ENCODE data around the gene CRPPA. TPM values are rescaled to one million over a fixed set of nuclear protein-coding genes. Genes with fewer than 3 reads are reported as not detected.
A peak's percentile ranks its signal among the peaks of the same experiment; 100 is the strongest.
"Not testable (repeated sequence)": the region's sequence is repeated elsewhere in the genome, so short reads cannot be mapped to it uniquely, and the experiment has no call there.

Gene CRPPA
- polyA plus RNA-seq, 3 donors from 2014 or later = 0.28 to 0.82 (median 0.65) TPM

- H3K27me3 Mint-ChIP-seq (ENCODE audit: low read depth in 3 of 3) = peaks cover 12 to 19% (median 15%) of the 10 kb centered on the region in 3 donors
- peaks cover 17 to 30% (median 28%) of the 10 kb centered on the region in 3 donors for H3K36me3 Mint-ChIP-seq
- H3K4me1 Mint-ChIP-seq = peaks cover 10 to 13% of the 10 kb centered on the region in 2 donors
- H3K4me3 Mint-ChIP-seq = no peak overlapping the region
- H3K27ac Mint-ChIP-seq = peak overlapping the region in 2 of 6 donors; percentile 34 to 79
- H3K9me3 Mint-ChIP-seq = peaks cover 0 to 35% (median 27%) of the 10 kb centered on the region in 6 donors
- no peak for DNase-seq
These were observed 22.0 kb downstream of the CRPPA start for GRCh38 chr7:16399265-16399831.

GRCh38 chr7:16398146-16399017 is 23.0 kb downstream of the CRPPA start:
- Mint-ChIP-seq H3K9me3 (peaks cover 0 to 34% (median 27%) of the 10 kb centered on the region in 6 donors), H3K27ac (peak overlapping the region in 3 of 6 donors; percentile 39 to 58 (median 45)), H3K27me3 (ENCODE audit: low read depth in 3 of 3) (peaks cover 12 to 21% (median 15%) of the 10 kb centered on the region in 3 donors), H3K4me1 (peaks cover 10 to 13% of the 10 kb centered on the region in 2 donors), H3K4me3 (no peak overlapping the region), H3K36me3 (peaks cover 21 to 33% (median 31%) of the 10 kb centered on the region in 3 donors)
- peak in 1 of 3 donors; percentile 9 for DNase-seq

- H3K9me3 Mint-ChIP-seq = peaks cover 0 to 30% (median 21%) of the 10 kb centered on the region in 6 donors
- H3K27ac Mint-ChIP-seq = peak overlapping the region in 5 of 6 donors; percentile 21 to 58 (median 45)
- DNase-seq = peak in 1 of 3 donors; percentile 11
- peaks cover 10 to 13% of the 10 kb centered on the region in 2 donors for H3K4me1 Mint-ChIP-seq
- H3K36me3 Mint-ChIP-seq = peaks cover 13 to 26% (median 24%) of the 10 kb centered on the region in 3 donors
- H3K4me3 Mint-ChIP-seq = no peak overlapping the region
- peaks cover 12 to 21% (median 15%) of the 10 kb centered on the region in 3 donors for H3K27me3 Mint-ChIP-seq (ENCODE audit: low read depth in 3 of 3)
These were observed 23.7 kb downstream of the CRPPA start for GRCh38 chr7:16397501-16398145.

GRCh38 chr7:16396766-16397500 is 24.4 kb downstream of the CRPPA start:
- Mint-ChIP-seq H3K4me1 (peaks cover 10 to 13% of the 10 kb centered on the region in 2 donors), H3K27ac (peak overlapping the region; percentile 21 to 76 (median 66)), H3K9me3 (peaks cover 0 to 23% (median 15%) of the 10 kb centered on the region in 6 donors), H3K4me3 (peak overlapping the region in 2 of 5 donors; percentile 5 to 58), H3K27me3 (ENCODE audit: low read depth in 3 of 3) (peaks cover 12 to 21% (median 13%) of the 10 kb centered on the region in 3 donors), H3K36me3 (peaks cover 8 to 20% (median 17%) of the 10 kb centered on the region in 3 donors)
- no peak for DNase-seq

GRCh38 chr7:16395121-16395520 is 26.2 kb downstream of the CRPPA start:
- Mint-ChIP-seq H3K27ac (no peak overlapping the region), H3K36me3 (peaks cover 8 to 11% (median 9%) of the 10 kb centered on the region in 3 donors), H3K9me3 (peaks cover 0 to 15% (median 8%) of the 10 kb centered on the region in 6 donors), H3K4me1 (peaks cover 10 to 13% of the 10 kb centered on the region in 2 donors), H3K4me3 (no peak overlapping the region), H3K27me3 (ENCODE audit: low read depth in 3 of 3) (peaks cover 9 to 16% (median 12%) of the 10 kb centered on the region in 3 donors)
- no peak for DNase-seq

GRCh38 chr7:16393862-16394422 is 27.4 kb downstream of the CRPPA start:
- Mint-ChIP-seq H3K4me1 (peaks cover 10 to 13% of the 10 kb centered on the region in 2 donors), H3K9me3 (peaks cover 0 to 15% (median 8%) of the 10 kb centered on the region in 6 donors), H3K27me3 (ENCODE audit: low read depth in 3 of 3) (peaks cover 9 to 12% (median 12%) of the 10 kb centered on the region in 3 donors), H3K27ac (no peak overlapping the region), H3K4me3 (no peak overlapping the region), H3K36me3 (peaks cover 8 to 11% (median 9%) of the 10 kb centered on the region in 3 donors)
- DNase-seq = no peak

GRCh38 chr7:16392990-16393523 is 28.3 kb downstream of the CRPPA start:
- peaks cover 9 to 12% (median 11%) of the 10 kb centered on the region in 3 donors for H3K27me3 Mint-ChIP-seq (ENCODE audit: low read depth in 3 of 3)
- peaks cover 0 to 15% (median 8%) of the 10 kb centered on the region in 6 donors for H3K9me3 Mint-ChIP-seq
- peaks cover 8 to 11% (median 9%) of the 10 kb centered on the region in 3 donors for H3K36me3 Mint-ChIP-seq
- no peak overlapping the region for H3K4me3 Mint-ChIP-seq
- H3K27ac Mint-ChIP-seq = no peak overlapping the region
- DNase-seq = no peak
- H3K4me1 Mint-ChIP-seq = peaks cover 10 to 13% of the 10 kb centered on the region in 2 donors

GRCh38 chr7:16383786-16384185 is 37.6 kb downstream of the CRPPA start:
- H3K27ac Mint-ChIP-seq; DNase-seq; H3K4me3 Mint-ChIP-seq; H3K36me3 Mint-ChIP-seq; H3K27me3 Mint-ChIP-seq (ENCODE audit: low read depth in 3 of 3); H3K4me1 Mint-ChIP-seq: not testable (repeated sequence)
- peaks cover 0 to 10% (median 2%) of the 10 kb centered on the region in 6 donors for H3K9me3 Mint-ChIP-seq

GRCh38 chr7:16383103-16383502 is 38.2 kb downstream of the CRPPA start:
- not testable (repeated sequence) for H3K27ac Mint-ChIP-seq; H3K4me1 Mint-ChIP-seq; H3K9me3 Mint-ChIP-seq; H3K4me3 Mint-ChIP-seq; DNase-seq; H3K36me3 Mint-ChIP-seq; H3K27me3 Mint-ChIP-seq (ENCODE audit: low read depth in 3 of 3)

Other genes with a start within 250 kb of the CRPPA start
- gene SOSTDC1, start 44.2 kb upstream of the CRPPA start, polyA plus RNA-seq = not detected
- not detected for gene LRRC72, start 105.3 kb upstream of the CRPPA start, polyA plus RNA-seq
- gene ANKMY2, start 224.2 kb upstream of the CRPPA start, polyA plus RNA-seq = 10 to 100 TPM; 22.2 to 30.5 (median 24.3) TPM
- 10 to 100 TPM; 35.8 to 47.8 (median 41.2) TPM for gene BZW2, start 224.6 kb upstream of the CRPPA start, polyA plus RNA-seq